SK-N-SH (cell line): Measurements from ENCODE around the gene IMMT. TPM values are rescaled to one million over a fixed set of nuclear protein-coding genes. Genes with fewer than 3 reads are reported as not detected.
A peak's percentile ranks its signal among the peaks of the same experiment; 100 is the strongest.
"Not testable (repeated sequence)": the region's sequence is repeated elsewhere in the genome, so short reads cannot be mapped to it uniquely, and the experiment has no call there.

Experiments
- CTCF ChIA-PET: fragments of 300-600, 350-600 bp; formaldehyde crosslinking; extraction: SDS; loops from one replicate; lab custom pipeline; 2021; lab: Yijun Ruan, JAX
- POLR2A ChIA-PET: fragments of 350-600 bp; sonication (Branson Sonifier 250); formaldehyde crosslinking; extraction: SDS; loops from one replicate; lab custom pipeline; 2020; ENCODE audit warnings: antibody characterized with exemption, inconsistent platforms; lab: Yijun Ruan, JAX
- DNase-seq: peaks from one replicate; pipeline ENCODE4 v3.0.0; 2012
- H2AFZ ChIP-seq: fragments of 200-600 bp; sonication (generic); 2 replicates; pipeline ENCODE4 v1.8.1; 2016; ENCODE audit warnings: antibody characterized with exemption, mild to moderate bottlenecking, low read depth
- H3F3A ChIP-seq: fragments of 200-600 bp; sonication (generic); replicated peaks from 2 replicates; pipeline ENCODE3; 2016; ENCODE audit warnings: antibody characterized with exemption, mild to moderate bottlenecking; ENCODE audit not compliant: insufficient read depth
- H3K27ac ChIP-seq, 2 experiments: fragments of 200-500 bp in 1 of 2; fragments of 200-600 bp in 1 of 2; sonication (Bioruptor generic) in 1 of 2; sonication (generic), shearing (Covaris generic) in 1 of 2; 2 replicates each; pipeline versions ENCODE4 v1.5.1 to v1.6.1; 2014 to 2016; ENCODE audit warnings: low read depth in 2 of 2, inconsistent platforms in 1 of 2, low read length in 1 of 2, mild to moderate bottlenecking in 1 of 2, mixed read lengths in 1 of 2
- H3K27me3 ChIP-seq: fragments of 200-600 bp; sonication (generic), shearing (Covaris generic); 2 replicates; pipeline ENCODE4 v1.6.1; 2016; ENCODE audit warnings: mixed run types; ENCODE audit not compliant: insufficient read depth
- H3K36me3 ChIP-seq, 2 experiments: fragments of 200-500 bp in 1 of 2; fragments of 200-600 bp in 1 of 2; sonication (Bioruptor generic) in 1 of 2; sonication (generic) in 1 of 2; replicated peaks in 1 of 2; 2 replicates each; pipeline versions ENCODE3 to v1.5.1; 2014 to 2016; ENCODE audit warnings: low read length in 1 of 2, mild to moderate bottlenecking in 1 of 2; ENCODE audit not compliant: insufficient read depth in 2 of 2, control insufficient read depth in 1 of 2
- H3K4me1 ChIP-seq, 2 experiments: fragments of 200-500 bp in 1 of 2; fragments of 200-600 bp in 1 of 2; sonication (Bioruptor generic) in 1 of 2; sonication (generic), shearing (Covaris generic) in 1 of 2; 2 replicates each; pipeline versions ENCODE4 v1.5.1 to v1.6.1; 2014 to 2016; ENCODE audit warnings: low read depth in 1 of 2, low read length in 1 of 2, mixed run types in 1 of 2; ENCODE audit not compliant: insufficient read depth in 2 of 2, control insufficient read depth in 1 of 2
- H3K4me2 ChIP-seq: fragments of 200-600 bp; sonication (generic), shearing (Covaris generic); 2 replicates; pipeline ENCODE4 v1.6.1; 2017; ENCODE audit warnings: mixed run types
- H3K4me3 ChIP-seq, 2 experiments: fragments of 200-500 bp in 1 of 2; fragments of 200-600 bp in 1 of 2; sonication (Bioruptor generic) in 1 of 2; sonication (generic), shearing (Covaris generic) in 1 of 2; 2 replicates each; pipeline versions ENCODE4 v1.5.1 to v1.8.1; 2014 to 2016; ENCODE audit warnings: low read depth in 2 of 2, inconsistent platforms in 1 of 2, low read length in 1 of 2, mild to moderate bottlenecking in 1 of 2, mixed read lengths in 1 of 2, moderate library complexity in 1 of 2
- H3K79me2 ChIP-seq: fragments of 200-600 bp; sonication (generic); 2 replicates; pipeline ENCODE4 v1.8.1; 2017; ENCODE audit warnings: mild to moderate bottlenecking; ENCODE audit not compliant: insufficient read depth
- H3K9ac ChIP-seq: fragments of 200-600 bp; sonication (generic); 2 replicates; pipeline ENCODE4 v1.6.1; 2017; ENCODE audit warnings: mixed run types
- H3K9me2 ChIP-seq: fragments of 200-600 bp; sonication (generic); 2 replicates; pipeline ENCODE4 v1.6.1; 2017; ENCODE audit warnings: mixed run types
- H3K9me3 ChIP-seq: fragments of 200-600 bp; sonication (generic); 2 replicates; pipeline ENCODE4 v1.6.1; 2017; ENCODE audit warnings: mixed run types, mild to moderate bottlenecking, moderate library complexity
- H4K20me1 ChIP-seq: fragments of 200-600 bp; sonication (generic); 2 replicates; pipeline ENCODE4 v1.6.1; 2017; ENCODE audit warnings: mild to moderate bottlenecking, mixed run types; ENCODE audit not compliant: insufficient read depth
- CHD2 ChIP-seq: fragments of 150-350 bp; IDR thresholded peaks from 2 replicates; pipeline ENCODE4 v1.6.1; 2018; ENCODE audit warnings: low read length; ENCODE audit not compliant: partially characterized antibody
- ELF1 ChIP-seq: IDR thresholded peaks from 2 replicates; pipeline ENCODE4 v1.4.0; 2012
- FOSL2 ChIP-seq: IDR thresholded peaks from 2 replicates; pipeline ENCODE4 v1.4.0; 2012; ENCODE audit warnings: low read depth, mild to moderate bottlenecking, moderate library complexity, borderline replicate concordance
- GABPA ChIP-seq: IDR thresholded peaks from 2 replicates; pipeline ENCODE4 v1.4.0; 2012; ENCODE audit warnings: low read depth, mild to moderate bottlenecking
- MEF2A ChIP-seq: IDR thresholded peaks from 2 replicates; pipeline ENCODE4 v1.4.0; 2012; ENCODE audit warnings: low read depth, borderline replicate concordance
- MXI1 ChIP-seq: IDR thresholded peaks from 2 replicates; pipeline ENCODE4 v1.6.1; 2012; ENCODE audit warnings: mild to moderate bottlenecking, low read depth, low read length, improper control_type of control experiment
- NFIC ChIP-seq: IDR thresholded peaks from 2 replicates; pipeline ENCODE4 v1.4.0; 2012; ENCODE audit warnings: borderline replicate concordance
- NRF1 ChIP-seq: IDR thresholded peaks from 2 replicates; pipeline ENCODE4 v1.6.1; 2012; ENCODE audit warnings: low read depth, mild to moderate bottlenecking, low read length
- POLR2AphosphoS5 ChIP-seq: IDR thresholded peaks from 2 replicates; pipeline ENCODE4 v1.6.1; 2012; ENCODE audit warnings: low read depth, low read length
- RFX5 ChIP-seq: IDR thresholded peaks from 2 replicates; pipeline ENCODE4 v1.6.1; 2012; ENCODE audit warnings: mild to moderate bottlenecking, improper control_type of control experiment, low read length
- RXRA ChIP-seq: IDR thresholded peaks from 2 replicates; pipeline ENCODE4 v1.4.0; 2012; ENCODE audit warnings: low read depth, mild to moderate bottlenecking, borderline replicate concordance
- SIN3A ChIP-seq: IDR thresholded peaks from 2 replicates; pipeline ENCODE4 v1.6.1; 2012; ENCODE audit warnings: low read depth, mild to moderate bottlenecking, low read length, moderate library complexity, borderline replicate concordance
- TAF1 ChIP-seq: IDR thresholded peaks from 2 replicates; pipeline ENCODE4 v1.6.1; 2012; ENCODE audit warnings: low read depth, mild to moderate bottlenecking, low read length, moderate library complexity, borderline replicate concordance
- YY1 ChIP-seq: IDR thresholded peaks from 2 replicates; pipeline ENCODE4 v1.4.0; 2012; ENCODE audit warnings: low read depth, mild to moderate bottlenecking
- WGBS: methylation state at CpG from one replicate; pipeline ENCODE4 v1.1.6; 2017; ENCODE audit warnings: low lambda C conversion rate; 5-methylcytosine and 5-hydroxymethylcytosine counted together
- polyA plus RNA-seq, 3 experiments: library from polyadenylated mRNA; depleted of rRNA; stranded (reverse); fragments of >200 nt; gene quantifications; 2 replicates each; pipeline ENCODE4 v1.2.3, GENCODE V29; 2012
- TF ChIP-seq, protein P1 (sequence below): IDR thresholded peaks from 2 replicates; pipeline ENCODE4 v1.4.0; 2012; ENCODE audit warnings: low read depth
- TF ChIP-seq, protein P2 (sequence below): fragments of 150-350 bp; IDR thresholded peaks from 2 replicates; pipeline ENCODE4 v1.6.1; 2016; ENCODE audit warnings: mild to moderate bottlenecking, low read depth, low read length
- TF ChIP-seq, protein P3 (sequence below): fragments of 150-350 bp; IDR thresholded peaks from 2 replicates; pipeline ENCODE4 v1.6.1; 2017; ENCODE audit warnings: antibody characterized with exemption, low read length, low read depth, borderline replicate concordance
- TF ChIP-seq, protein P4 (sequence below): IDR thresholded peaks from 2 replicates; pipeline ENCODE4 v1.6.1; 2012; ENCODE audit warnings: mild to moderate bottlenecking, low read depth, low read length, moderate library complexity
- TF ChIP-seq, protein P5 (sequence below): IDR thresholded peaks from 2 replicates; pipeline ENCODE4; 2012

The IMMT gene
- 36.3 and 48.5 TPM in 2 replicates for polyA plus RNA-seq (2012; rRNA removed)
- polyA plus RNA-seq (2012; cell fraction: cytosol; rRNA removed) = 48.3 and 51.1 TPM in 2 replicates
- polyA plus RNA-seq (2012; cell fraction: nucleus; rRNA removed) = 30.2 and 52.0 TPM in 2 replicates

DNA sequence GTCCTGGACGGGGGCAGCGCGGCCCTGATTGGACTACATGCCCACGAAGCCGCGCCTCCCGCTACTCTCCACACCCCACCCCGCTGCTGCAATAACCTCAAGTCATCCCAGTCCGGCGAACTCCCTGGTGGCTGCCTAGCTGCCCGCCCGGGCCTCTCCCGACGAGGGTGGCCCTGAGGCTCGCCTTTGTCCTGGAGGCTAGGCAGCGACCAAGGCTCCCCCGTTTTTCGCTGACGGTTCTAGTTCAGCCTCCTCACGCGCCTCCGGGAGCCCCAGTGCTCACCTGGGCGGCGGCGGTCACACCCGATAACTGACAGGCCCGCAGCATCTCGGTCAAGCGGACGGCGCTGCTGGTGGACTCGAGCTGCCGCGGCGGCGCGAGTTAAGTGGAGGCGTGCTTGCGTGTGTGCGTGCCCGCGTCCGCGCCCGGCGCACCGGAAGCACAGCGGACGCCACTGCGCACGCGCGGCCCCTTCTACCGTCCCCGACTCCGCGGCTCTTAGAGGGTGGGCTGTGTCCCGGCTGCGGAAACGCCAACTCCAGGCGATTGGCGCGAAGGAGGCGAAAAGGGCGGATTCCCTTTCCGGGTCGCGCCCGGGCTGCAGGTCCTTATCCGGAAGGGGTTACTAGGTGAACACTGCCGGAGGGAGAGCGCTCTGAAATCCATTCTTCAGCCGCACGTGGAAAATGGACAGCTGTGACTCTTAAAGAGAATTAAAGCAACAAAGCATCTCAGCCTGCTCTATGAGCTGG lies at the start of gene IMMT:
TSS of gene IMMT (minus strand) at position 408 of the 753 bp plus-strand sequence. CDS start at position 328, 80 bp downstream.
- peak within 1 kb of the TSS; percentile 95 to 98 for H3K27ac ChIP-seq
- no peaks in the 10 kb centered on the region for H3K9me3 ChIP-seq
- POLR2A ChIA-PET = interaction anchor here (0.6 to 1.8 kb wide), 9 partner anchors 9 to 426 kb away, joined by 3 to 9 read pairs (median 4); partner anchors contain the start of genes KDM3A, POLR1A and PTCD3
- H3F3A ChIP-seq = peaks cover 36% of the 10 kb centered on the region
- CTCF ChIA-PET = interaction anchor here (0.8 to 2.0 kb wide), 3 partner anchors 10 to 116 kb away, joined by 3 to 6 read pairs (median 4); no protein-coding TSS in a partner anchor
- H3K9ac ChIP-seq = peak within 1 kb of the TSS; percentile 99
- peak within 1 kb of the TSS; percentile 80 to 98 for H3K4me3 ChIP-seq
- peaks cover 0 to 16% of the 10 kb centered on the region in 2 experiments for H3K36me3 ChIP-seq
- peaks cover 70% of the 10 kb centered on the region for H3K79me2 ChIP-seq
- DNase-seq = peak; percentile 92
- H2AFZ ChIP-seq = peak within 1 kb of the TSS; percentile 72
- peaks cover 40% of the 10 kb centered on the region for H4K20me1 ChIP-seq
- peak within 1 kb of the TSS; percentile 87 for H3K4me2 ChIP-seq
- H3K9me2 ChIP-seq = no peaks in the 10 kb centered on the region
- no peaks in the 10 kb centered on the region for H3K27me3 ChIP-seq
- TF ChIP-seq NRF1 (peak; percentile 91), POLR2AphosphoS5 (peak; percentile 91; the same call in 1 of the 2 replicates), GABPA (peak; percentile 93), CHD2 (peak; percentile 84), ELF1 (peak; percentile 62), RFX5 (peak; percentile 90), FOSL2 (no peak), NFIC (no peak), MXI1 (peak; percentile 92; the same call in 1 of the 2 replicates), YY1 (0 out of 2 replicates have a peak, but pooled peaks have one; percentile 14), RXRA (peak; percentile 27; the same call in 1 of the 2 replicates), SIN3A (0 out of 2 replicates have a peak, but pooled peaks have one; percentile 5), TAF1 (peak; percentile 70), MEF2A (no peak)
- TF ChIP-seq, protein P1, sequence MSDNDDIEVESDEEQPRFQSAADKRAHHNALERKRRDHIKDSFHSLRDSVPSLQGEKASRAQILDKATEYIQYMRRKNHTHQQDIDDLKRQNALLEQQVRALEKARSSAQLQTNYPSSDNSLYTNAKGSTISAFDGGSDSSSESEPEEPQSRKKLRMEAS = peak; percentile 85; the same call in 1 of the 2 replicates
- TF ChIP-seq, protein P2, sequence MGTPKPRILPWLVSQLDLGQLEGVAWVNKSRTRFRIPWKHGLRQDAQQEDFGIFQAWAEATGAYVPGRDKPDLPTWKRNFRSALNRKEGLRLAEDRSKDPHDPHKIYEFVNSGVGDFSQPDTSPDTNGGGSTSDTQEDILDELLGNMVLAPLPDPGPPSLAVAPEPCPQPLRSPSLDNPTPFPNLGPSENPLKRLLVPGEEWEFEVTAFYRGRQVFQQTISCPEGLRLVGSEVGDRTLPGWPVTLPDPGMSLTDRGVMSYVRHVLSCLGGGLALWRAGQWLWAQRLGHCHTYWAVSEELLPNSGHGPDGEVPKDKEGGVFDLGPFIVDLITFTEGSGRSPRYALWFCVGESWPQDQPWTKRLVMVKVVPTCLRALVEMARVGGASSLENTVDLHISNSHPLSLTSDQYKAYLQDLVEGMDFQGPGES = no peak
- TF ChIP-seq, protein P3, sequence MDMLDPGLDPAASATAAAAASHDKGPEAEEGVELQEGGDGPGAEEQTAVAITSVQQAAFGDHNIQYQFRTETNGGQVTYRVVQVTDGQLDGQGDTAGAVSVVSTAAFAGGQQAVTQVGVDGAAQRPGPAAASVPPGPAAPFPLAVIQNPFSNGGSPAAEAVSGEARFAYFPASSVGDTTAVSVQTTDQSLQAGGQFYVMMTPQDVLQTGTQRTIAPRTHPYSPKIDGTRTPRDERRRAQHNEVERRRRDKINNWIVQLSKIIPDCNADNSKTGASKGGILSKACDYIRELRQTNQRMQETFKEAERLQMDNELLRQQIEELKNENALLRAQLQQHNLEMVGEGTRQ = no peak
- TF ChIP-seq, protein P4, sequence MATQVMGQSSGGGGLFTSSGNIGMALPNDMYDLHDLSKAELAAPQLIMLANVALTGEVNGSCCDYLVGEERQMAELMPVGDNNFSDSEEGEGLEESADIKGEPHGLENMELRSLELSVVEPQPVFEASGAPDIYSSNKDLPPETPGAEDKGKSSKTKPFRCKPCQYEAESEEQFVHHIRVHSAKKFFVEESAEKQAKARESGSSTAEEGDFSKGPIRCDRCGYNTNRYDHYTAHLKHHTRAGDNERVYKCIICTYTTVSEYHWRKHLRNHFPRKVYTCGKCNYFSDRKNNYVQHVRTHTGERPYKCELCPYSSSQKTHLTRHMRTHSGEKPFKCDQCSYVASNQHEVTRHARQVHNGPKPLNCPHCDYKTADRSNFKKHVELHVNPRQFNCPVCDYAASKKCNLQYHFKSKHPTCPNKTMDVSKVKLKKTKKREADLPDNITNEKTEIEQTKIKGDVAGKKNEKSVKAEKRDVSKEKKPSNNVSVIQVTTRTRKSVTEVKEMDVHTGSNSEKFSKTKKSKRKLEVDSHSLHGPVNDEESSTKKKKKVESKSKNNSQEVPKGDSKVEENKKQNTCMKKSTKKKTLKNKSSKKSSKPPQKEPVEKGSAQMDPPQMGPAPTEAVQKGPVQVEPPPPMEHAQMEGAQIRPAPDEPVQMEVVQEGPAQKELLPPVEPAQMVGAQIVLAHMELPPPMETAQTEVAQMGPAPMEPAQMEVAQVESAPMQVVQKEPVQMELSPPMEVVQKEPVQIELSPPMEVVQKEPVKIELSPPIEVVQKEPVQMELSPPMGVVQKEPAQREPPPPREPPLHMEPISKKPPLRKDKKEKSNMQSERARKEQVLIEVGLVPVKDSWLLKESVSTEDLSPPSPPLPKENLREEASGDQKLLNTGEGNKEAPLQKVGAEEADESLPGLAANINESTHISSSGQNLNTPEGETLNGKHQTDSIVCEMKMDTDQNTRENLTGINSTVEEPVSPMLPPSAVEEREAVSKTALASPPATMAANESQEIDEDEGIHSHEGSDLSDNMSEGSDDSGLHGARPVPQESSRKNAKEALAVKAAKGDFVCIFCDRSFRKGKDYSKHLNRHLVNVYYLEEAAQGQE = 0 out of 2 replicates have a peak, but pooled peaks have one; percentile 21
- TF ChIP-seq, protein P5, sequence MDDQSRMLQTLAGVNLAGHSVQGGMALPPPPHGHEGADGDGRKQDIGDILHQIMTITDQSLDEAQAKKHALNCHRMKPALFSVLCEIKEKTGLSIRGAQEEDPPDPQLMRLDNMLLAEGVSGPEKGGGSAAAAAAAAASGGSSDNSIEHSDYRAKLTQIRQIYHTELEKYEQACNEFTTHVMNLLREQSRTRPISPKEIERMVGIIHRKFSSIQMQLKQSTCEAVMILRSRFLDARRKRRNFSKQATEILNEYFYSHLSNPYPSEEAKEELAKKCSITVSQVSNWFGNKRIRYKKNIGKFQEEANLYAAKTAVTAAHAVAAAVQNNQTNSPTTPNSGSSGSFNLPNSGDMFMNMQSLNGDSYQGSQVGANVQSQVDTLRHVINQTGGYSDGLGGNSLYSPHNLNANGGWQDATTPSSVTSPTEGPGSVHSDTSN = 0 out of 2 replicates have a peak, but pooled peaks have one; percentile 7
- TF ChIP-seq, all 33 proteins: peak for 14
- H3K4me1 ChIP-seq = peaks cover 0 to 11% of the 10 kb centered on the region in 2 experiments; a peak in 2 of 4 replicates
- 2% methylated on average over 27 of the region's 74 CpGs for WGBS

DNA sequence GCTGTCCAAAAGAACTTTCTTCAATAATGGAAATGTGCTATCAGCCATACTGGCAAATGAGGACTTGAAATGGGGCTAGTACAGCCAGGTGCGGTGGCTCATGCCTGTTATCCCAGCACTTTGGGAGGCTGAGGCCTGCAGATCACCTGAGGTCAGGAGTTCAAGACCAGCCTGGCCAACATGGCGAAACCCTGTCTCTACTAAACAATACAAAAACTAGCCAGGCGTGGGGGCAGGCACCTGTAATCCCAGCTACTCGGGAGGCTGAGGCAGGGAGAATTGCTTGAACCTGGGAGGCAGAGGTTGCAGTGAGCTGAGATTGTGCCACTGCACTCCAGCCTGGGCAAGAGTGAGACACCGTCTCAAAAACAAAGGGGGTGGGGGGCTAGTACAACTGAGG lies 49.5 kb upstream of the IMMT start:
- H4K20me1 ChIP-seq, CTCF ChIA-PET, H3K4me3 ChIP-seq, H3K79me2 ChIP-seq, H3F3A ChIP-seq, H3K9me2 ChIP-seq, H3K36me3 ChIP-seq, POLR2A ChIA-PET, H2AFZ ChIP-seq, DNase-seq, H3K27ac ChIP-seq, H3K4me2 ChIP-seq, H3K9me3 ChIP-seq, H3K9ac ChIP-seq, H3K27me3 ChIP-seq: not testable (repeated sequence)
- WGBS = 74% methylated on average over 5 of the region's 5 CpGs
- peaks cover 0 to 10% of the 10 kb centered on the region in 2 experiments; a peak in 2 of 4 replicates for H3K4me1 ChIP-seq
